SU-DHL-6 (cell line): ENCODE measurements around the gene DCC.

Source experiments
- H2AFZ ChIP-seq: fragments of 200-600 bp; sonication (generic); 2 replicates; pipeline ENCODE4 v1.6.1; 2014; ENCODE audit warnings: low read depth, mild to moderate bottlenecking, moderate library complexity, mixed read lengths, antibody characterized with exemption, low read length; ENCODE audit not compliant: severe bottlenecking
- H3F3A ChIP-seq: fragments of 200-600 bp; shearing (Covaris generic); 2 replicates; pipeline ENCODE4 v1.6.0; 2016; ENCODE audit warnings: antibody characterized with exemption, mild to moderate bottlenecking; ENCODE audit not compliant: insufficient read depth
- H3K27ac ChIP-seq: fragments of 200-600 bp; sonication (generic); 2 replicates; pipeline ENCODE4 v1.5.1; 2016; ENCODE audit warnings: low read depth, mild to moderate bottlenecking, low read length, moderate library complexity, mixed read lengths
- H3K27me3 ChIP-seq: fragments of 200-600 bp; sonication (generic), shearing (Covaris generic); 2 replicates; pipeline ENCODE4 v1.6.0; 2014; ENCODE audit warnings: mild to moderate bottlenecking, low read length
- H3K36me3 ChIP-seq: fragments of 200-600 bp; sonication (generic); 2 replicates; pipeline ENCODE4 v1.6.1; 2014; ENCODE audit warnings: mild to moderate bottlenecking, low read length, mixed read lengths
- H3K4me2 ChIP-seq: fragments of 300-600, 200-600 bp; shearing (Covaris generic), sonication (generic); 2 replicates; pipeline ENCODE4 v1.6.0; 2014; ENCODE audit warnings: low read length, low read depth, mild to moderate bottlenecking; ENCODE audit not compliant: poor library complexity, severe bottlenecking
- H3K4me3 ChIP-seq: fragments of 200-600 bp; sonication (generic); 2 replicates; pipeline ENCODE4 v1.5.1; 2014; ENCODE audit warnings: antibody characterized with exemption, low read length, mild to moderate bottlenecking, mixed read lengths; ENCODE audit not compliant: insufficient read depth, poor library complexity, severe bottlenecking
- H3K79me2 ChIP-seq: fragments of 200-600 bp; sonication (generic); 2 replicates; pipeline ENCODE4 v1.6.1; 2014; ENCODE audit warnings: mild to moderate bottlenecking, low read length, moderate library complexity; ENCODE audit not compliant: insufficient read depth
- H3K9ac ChIP-seq: fragments of 200-600 bp; sonication (generic); 2 replicates; pipeline ENCODE4 v1.7.0; 2014; ENCODE audit warnings: mild to moderate bottlenecking, low read length
- H3K9me2 ChIP-seq: fragments of 200-600 bp; sonication (generic); replicated peaks from 2 replicates; pipeline ENCODE4 v1.6.1; 2014; ENCODE audit warnings: low read length; ENCODE audit not compliant: insufficient read depth
- H3K9me3 ChIP-seq: fragments of 200-600 bp; sonication (generic); 2 replicates; pipeline ENCODE4 v1.6.1; 2014; ENCODE audit warnings: low read length, mixed read lengths; ENCODE audit not compliant: insufficient read depth
- H4K20me1 ChIP-seq: fragments of 200-600 bp; sonication (generic); 2 replicates; pipeline ENCODE4 v1.6.1; 2014; ENCODE audit warnings: low read depth, mild to moderate bottlenecking, antibody characterized with exemption, low read length, moderate library complexity, mixed read lengths
- EZH2phosphoT487 ChIP-seq: fragments of 200-600 bp; sonication (generic), shearing (Covaris generic); conservative IDR thresholded peaks from 2 replicates; pipeline ENCODE4 v1.6.1; 2018; ENCODE audit warnings: mild to moderate bottlenecking, antibody characterized with exemption, low read length, moderate library complexity, mixed read lengths
- TF ChIP-seq, protein P1 (sequence below): fragments of 200-600 bp; sonication (generic); IDR thresholded peaks from one replicate; pipeline ENCODE4 v1.5.1; 2017; ENCODE audit warnings: antibody characterized with exemption, mild to moderate bottlenecking, low read length, moderate library complexity; ENCODE audit not compliant: insufficient read depth, poor library complexity, severe bottlenecking

The DCC gene

DNA sequence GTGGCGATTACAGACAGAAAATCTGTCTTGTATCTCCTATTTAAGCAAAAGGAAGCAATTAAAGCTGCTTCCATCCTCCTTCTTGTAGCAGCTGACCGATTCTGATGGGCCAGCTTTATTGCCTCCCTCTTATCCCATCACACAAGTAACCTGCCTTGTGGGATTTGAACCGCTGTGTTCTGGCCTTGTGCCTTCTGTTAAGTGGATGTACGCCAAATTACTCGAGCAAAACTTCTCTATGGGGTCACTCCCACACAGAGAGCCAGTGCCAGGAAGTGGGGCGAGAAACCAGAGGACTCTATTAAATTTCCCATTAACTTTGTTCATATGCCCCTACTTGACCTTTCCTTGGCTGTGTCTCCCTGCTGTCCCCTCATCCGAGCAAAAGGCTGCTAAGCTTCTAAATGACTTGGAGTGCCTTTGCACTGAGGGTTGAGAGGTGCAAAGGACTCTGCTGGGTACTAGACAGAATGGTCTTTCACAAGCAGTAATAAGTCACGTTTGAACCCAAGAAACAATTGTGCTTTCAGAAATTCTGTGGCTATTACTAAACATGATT is 1212.0 kb downstream of the DCC start:
- TF ChIP-seq, protein P1, sequence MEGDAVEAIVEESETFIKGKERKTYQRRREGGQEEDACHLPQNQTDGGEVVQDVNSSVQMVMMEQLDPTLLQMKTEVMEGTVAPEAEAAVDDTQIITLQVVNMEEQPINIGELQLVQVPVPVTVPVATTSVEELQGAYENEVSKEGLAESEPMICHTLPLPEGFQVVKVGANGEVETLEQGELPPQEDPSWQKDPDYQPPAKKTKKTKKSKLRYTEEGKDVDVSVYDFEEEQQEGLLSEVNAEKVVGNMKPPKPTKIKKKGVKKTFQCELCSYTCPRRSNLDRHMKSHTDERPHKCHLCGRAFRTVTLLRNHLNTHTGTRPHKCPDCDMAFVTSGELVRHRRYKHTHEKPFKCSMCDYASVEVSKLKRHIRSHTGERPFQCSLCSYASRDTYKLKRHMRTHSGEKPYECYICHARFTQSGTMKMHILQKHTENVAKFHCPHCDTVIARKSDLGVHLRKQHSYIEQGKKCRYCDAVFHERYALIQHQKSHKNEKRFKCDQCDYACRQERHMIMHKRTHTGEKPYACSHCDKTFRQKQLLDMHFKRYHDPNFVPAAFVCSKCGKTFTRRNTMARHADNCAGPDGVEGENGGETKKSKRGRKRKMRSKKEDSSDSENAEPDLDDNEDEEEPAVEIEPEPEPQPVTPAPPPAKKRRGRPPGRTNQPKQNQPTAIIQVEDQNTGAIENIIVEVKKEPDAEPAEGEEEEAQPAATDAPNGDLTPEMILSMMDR, result no peak
- TF ChIP-seq EZH2phosphoT487, result no peak
- no peaks in the 10 kb centered on the region for H3K27me3 ChIP-seq
- no peaks in the 10 kb centered on the region for H3K9me3 ChIP-seq

DNA sequence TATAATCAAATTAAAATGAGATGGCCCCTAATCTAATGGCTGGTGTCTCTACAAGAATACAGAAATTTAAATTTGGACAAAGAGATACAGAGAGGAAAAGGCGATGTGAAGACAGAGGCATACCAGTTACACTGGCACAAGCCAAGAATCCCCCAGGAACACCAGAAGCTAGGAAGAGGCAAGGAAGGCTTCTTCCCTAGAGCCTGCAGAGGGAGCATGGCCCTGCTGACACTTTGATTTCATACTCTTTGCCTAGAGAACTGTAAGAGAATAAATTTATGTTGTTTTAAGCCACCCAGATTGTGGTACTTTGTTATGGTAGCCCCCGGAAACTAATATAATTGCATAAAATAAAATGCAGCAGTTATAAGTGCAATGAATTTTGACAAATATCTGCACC is 1213.0 kb downstream of the DCC start:
- H3K9me2 ChIP-seq, result no peaks in the 10 kb centered on the region
- H2AFZ ChIP-seq, result no peak overlapping the region
- no peaks in the 10 kb centered on the region for H3K36me3 ChIP-seq
- H3K4me2 ChIP-seq, result no peak overlapping the region
- H3K9me3 ChIP-seq, result no peaks in the 10 kb centered on the region
- no peak for TF ChIP-seq EZH2phosphoT487
- TF ChIP-seq, protein P1, result no peak
- H3K79me2 ChIP-seq, result no peaks in the 10 kb centered on the region
- H3K4me3 ChIP-seq, result no peak overlapping the region
- no peaks in the 10 kb centered on the region; the same call in 1 of the 2 replicates for H3K27me3 ChIP-seq
- H3F3A ChIP-seq, result no peaks in the 10 kb centered on the region
- no peak overlapping the region for H3K27ac ChIP-seq
- no peaks in the 10 kb centered on the region for H4K20me1 ChIP-seq
- H3K9ac ChIP-seq, result no peak overlapping the region

More for the DNA sequence above, 1212.0 kb downstream of the DCC start:
- Histone ChIP-seq H4K20me1 (no peaks in the 10 kb centered on the region), H3K4me3 (no peak overlapping the region), H3F3A (no peaks in the 10 kb centered on the region), H3K36me3 (no peaks in the 10 kb centered on the region), H3K79me2 (no peaks in the 10 kb centered on the region), H2AFZ (no peak overlapping the region), H3K9ac (no peak overlapping the region), H3K27ac (no peak overlapping the region), H3K4me2 (no peak overlapping the region), H3K9me2 (no peaks in the 10 kb centered on the region)

DNA sequence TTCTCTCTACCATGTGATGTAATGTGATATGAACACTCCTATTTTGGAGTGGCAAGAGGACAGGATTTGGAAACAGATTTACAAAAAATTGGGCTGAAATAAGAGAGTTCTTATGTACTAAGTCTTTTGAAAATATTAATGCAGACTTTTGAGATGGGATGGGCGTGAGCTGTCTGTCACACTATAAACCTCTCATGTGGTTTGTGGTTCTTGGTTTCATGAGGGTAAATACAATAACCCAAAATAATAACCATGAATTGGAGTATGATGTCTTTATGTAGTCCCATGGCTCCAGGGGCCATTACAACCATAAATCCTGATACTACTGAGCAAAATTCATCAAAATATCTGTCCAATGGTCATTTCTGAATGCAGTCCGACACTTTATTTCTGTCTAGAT is 1216.5 kb downstream of the DCC start:
- H3K9ac ChIP-seq, result no peak overlapping the region

More for the DNA sequence above, 1216.5 kb downstream of the DCC start:
- Histone ChIP-seq H3K79me2 (no peaks in the 10 kb centered on the region), H3F3A (no peaks in the 10 kb centered on the region), H2AFZ (no peak overlapping the region), H3K9me3 (no peaks in the 10 kb centered on the region), H3K36me3 (no peaks in the 10 kb centered on the region), H4K20me1 (no peaks in the 10 kb centered on the region), H3K27me3 (no peaks in the 10 kb centered on the region; the same call in 1 of the 2 replicates), H3K4me3 (no peak overlapping the region), H3K27ac (no peak overlapping the region), H3K4me2 (no peak overlapping the region), H3K9me2 (no peaks in the 10 kb centered on the region; the same call in 1 of the 2 replicates)
- TF ChIP-seq, protein P1, result no peak
- no peak for TF ChIP-seq EZH2phosphoT487
